Measurements from ENCODE around the gene DLST. TPM values are rescaled to one million over a fixed set of nuclear protein-coding genes. Genes with fewer than 3 reads are reported as not detected.

The DLST gene
- total RNA-seq, 1 donor from 2014 or later, result 52.2 TPM

DNA sequence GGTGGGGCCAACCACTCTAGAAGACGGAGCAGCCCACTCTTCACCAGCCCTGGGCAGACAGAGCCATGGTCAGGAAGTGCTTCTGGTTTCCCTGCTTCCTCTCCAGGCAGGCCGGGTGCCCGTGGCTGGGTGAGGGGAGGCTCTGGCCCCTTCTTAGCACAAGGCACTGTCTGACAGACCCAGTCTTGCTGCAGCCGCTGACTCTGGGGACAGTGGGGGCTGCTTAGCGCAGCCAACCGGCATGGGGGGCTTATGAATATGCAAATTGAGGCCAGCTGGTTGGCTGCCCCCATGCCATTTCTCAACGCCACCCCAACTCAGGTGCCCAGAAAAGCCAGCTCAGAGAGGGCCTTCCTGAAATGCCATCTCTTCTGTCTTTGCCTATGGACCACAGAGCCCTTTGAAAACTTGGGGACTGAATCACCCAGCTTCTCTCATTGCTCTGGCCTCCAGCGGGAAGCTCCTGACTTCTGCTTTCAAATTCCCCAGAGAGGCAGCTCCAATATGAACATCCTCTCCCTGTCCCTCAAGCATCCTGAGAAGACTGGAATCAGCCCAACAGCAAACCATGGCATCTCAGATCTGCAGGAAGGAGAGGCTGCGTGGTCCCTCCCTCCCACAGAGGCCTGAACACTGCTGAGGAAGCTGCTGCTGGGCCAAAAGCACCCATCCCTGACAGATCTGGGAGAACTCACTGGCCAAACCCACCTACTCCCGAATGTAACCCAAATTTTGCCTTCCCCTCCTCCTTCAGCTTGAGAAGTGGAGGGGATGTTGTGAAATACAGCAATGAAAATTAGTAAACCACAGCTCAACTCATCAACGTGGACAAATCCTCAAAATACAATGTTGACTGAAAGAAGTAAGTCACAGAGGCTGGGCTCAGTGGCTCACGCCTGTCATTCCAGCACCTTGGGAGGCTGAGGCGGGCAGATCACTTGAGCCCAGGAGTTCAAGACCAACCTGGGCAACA, 5.5 kb upstream of the DLST start, which contains the start of gene PROX2:
TSS of gene PROX2 (minus strand) at position 205 of the 973 bp plus-strand sequence. CDS start 12,311 bp downstream, outside the sequence.
- H3K27me3 ChIP-seq, result no peaks in the 10 kb centered on the region
- Mint-ChIP-seq H3K4me1 (peaks cover 17% of the 10 kb centered on the region), H3K36me3 (no peaks in the 10 kb centered on the region), H3K4me3 (no peak within 1 kb of the TSS), H3K27ac (no peak within 1 kb of the TSS), H3K27me3 (ENCODE audit: insufficient read depth, low read depth) (no peaks in the 10 kb centered on the region), H3K9me3 (no peaks in the 10 kb centered on the region)
- H3K4me2 ChIP-seq, result no peak within 1 kb of the TSS
- H3K9ac ChIP-seq, result no peak within 1 kb of the TSS
- no peak within 1 kb of the TSS for H3K4me3 ChIP-seq
- no peak within 1 kb of the TSS for H3K27ac ChIP-seq
- no peaks in the 10 kb centered on the region for H3F3A ChIP-seq (ENCODE audit: low read depth)
- H4K20me1 ChIP-seq (ENCODE audit: low read depth), result no peaks in the 10 kb centered on the region
- peaks cover 5% of the 10 kb centered on the region for H3K4me1 ChIP-seq
- H3K9me3 ChIP-seq (ENCODE audit: low read depth), result no peaks in the 10 kb centered on the region
- DNase-seq (ENCODE audit: low spot score), result peak; percentile 12
- peak within 1 kb of the TSS; percentile 79 for H2AFZ ChIP-seq (replicated peaks)
- H3K36me3 ChIP-seq, result no peaks in the 10 kb centered on the region
- no peaks in the 10 kb centered on the region for H3K79me2 ChIP-seq (ENCODE audit: low read depth)
- no peak for TF ChIP-seq CTCF (IDR thresholded peaks at IDR 0.05)
- TF ChIP-seq EZH2phosphoT487 (IDR thresholded peaks at IDR 0.05), result no peak
- no peak for TF ChIP-seq EZH2 (IDR thresholded peaks at IDR 0.05)

DNA sequence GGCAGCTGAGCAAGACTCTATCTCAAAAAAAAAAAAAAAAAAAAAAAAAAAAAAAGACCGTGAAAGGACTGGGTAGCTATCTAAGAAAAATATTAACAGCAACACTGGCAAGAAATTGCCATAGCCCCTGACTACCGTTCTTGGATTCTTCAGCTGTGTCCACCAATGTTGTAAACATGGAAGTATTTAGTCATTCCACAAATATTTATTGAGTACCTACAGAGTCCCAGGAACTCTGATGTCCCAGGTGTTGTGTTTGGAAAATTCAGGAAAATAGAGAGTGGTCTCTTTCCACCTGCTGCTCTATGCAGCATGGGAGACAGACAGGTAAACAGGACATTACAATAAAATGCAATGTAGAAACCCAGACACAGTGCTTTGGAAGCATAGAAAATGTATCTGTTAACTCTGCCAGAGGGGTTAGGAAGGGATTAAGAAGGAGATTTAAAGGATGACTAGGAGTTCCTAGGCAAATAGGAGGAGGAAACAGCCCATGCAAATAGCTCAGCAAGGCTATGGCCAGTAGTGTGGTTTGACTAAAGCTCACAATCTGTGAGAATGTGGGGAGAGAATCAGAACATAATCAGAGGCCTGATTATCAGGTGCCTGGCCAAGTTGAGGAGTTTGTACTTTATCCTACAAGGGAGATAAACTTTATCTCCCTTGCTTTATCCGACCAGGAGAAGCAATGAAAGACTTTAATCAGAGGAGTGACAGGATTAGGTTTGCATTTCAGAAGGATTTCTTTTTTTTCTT, 2.1 kb upstream of the DLST start:
- H3K27ac Mint-ChIP-seq, result no peak overlapping the region
- no peak for TF ChIP-seq EZH2phosphoT487 (IDR thresholded peaks at IDR 0.05)
- TF ChIP-seq CTCF (IDR thresholded peaks at IDR 0.05), result no peak
- no peak for TF ChIP-seq EZH2 (IDR thresholded peaks at IDR 0.05)

DNA sequence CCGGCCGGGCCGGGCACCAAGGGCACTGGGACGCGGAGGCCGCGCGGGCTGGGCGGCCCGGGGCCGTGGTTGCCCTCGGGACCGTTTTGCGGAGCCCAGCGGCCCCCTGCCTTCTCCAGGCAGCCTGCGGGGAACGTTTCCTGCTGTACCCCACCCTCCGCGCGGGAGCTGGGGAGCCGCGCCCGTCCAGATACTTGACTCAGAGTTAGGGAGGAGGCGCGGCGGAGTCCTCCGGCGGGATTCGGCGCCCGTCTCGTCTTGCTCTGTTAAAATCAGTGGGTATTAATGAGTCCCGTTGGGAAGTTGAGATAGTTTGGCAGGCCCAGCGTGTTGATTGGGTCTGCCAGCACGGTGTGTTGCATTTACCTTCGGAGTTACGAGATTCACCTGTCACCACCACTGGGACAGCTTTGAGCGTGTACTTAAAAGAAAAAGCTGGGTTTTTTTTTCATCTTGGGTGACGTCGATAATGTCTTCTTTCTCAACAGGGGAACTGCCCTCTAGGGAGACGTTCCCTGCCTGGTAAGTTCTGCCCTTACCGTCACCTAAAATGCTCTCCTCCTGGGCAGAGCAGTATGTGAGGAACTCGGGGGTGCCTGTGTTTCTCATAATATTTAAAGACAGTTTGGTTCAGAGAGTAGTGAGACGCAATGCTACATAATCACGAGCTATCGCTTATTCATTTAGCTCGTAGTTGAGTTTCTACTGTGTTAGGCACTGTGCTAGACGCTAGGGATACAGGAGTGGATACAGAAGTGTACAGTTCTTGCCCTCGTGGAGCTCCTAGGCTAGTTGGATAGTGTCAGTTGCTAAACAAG, 596 bp downstream of the DLST start:
- peaks cover 30% of the 10 kb centered on the region for H3K4me1 ChIP-seq
- H4K20me1 ChIP-seq (ENCODE audit: low read depth), result peaks cover 54% of the 10 kb centered on the region
- TF ChIP-seq EZH2phosphoT487 (IDR thresholded peaks at IDR 0.05) (no peak), EZH2 (IDR thresholded peaks at IDR 0.05) (peak; percentile 50)
- peak overlapping the region; percentile 99 for H3K4me2 ChIP-seq
- H3K4me1 Mint-ChIP-seq, result peaks cover 44% of the 10 kb centered on the region
- peaks cover 56% of the 10 kb centered on the region for H3K79me2 ChIP-seq (ENCODE audit: low read depth)
- no peaks in the 10 kb centered on the region for H3K27me3 ChIP-seq
- H2AFZ ChIP-seq (replicated peaks), result peak overlapping the region; percentile 94
- H3K9me3 Mint-ChIP-seq, result no peaks in the 10 kb centered on the region
- H3K36me3 ChIP-seq, result no peaks in the 10 kb centered on the region
- peak overlapping the region; percentile 84 for H3K9ac ChIP-seq
- no peaks in the 10 kb centered on the region for H3K9me3 ChIP-seq (ENCODE audit: low read depth)
- peak; percentile 65 for DNase-seq (ENCODE audit: low spot score)
- H3K27me3 Mint-ChIP-seq (ENCODE audit: insufficient read depth, low read depth), result peaks cover 7% of the 10 kb centered on the region
- peak overlapping the region; percentile 98 for H3K4me3 Mint-ChIP-seq
- H3K27ac ChIP-seq, result no peak overlapping the region
- peaks cover 8% of the 10 kb centered on the region for H3K36me3 Mint-ChIP-seq
- peak overlapping the region; percentile 97 for H3K4me3 ChIP-seq
- H3F3A ChIP-seq (ENCODE audit: low read depth), result peaks cover 34% of the 10 kb centered on the region
- H3K27ac Mint-ChIP-seq, result peak overlapping the region; percentile 99

More for the DNA sequence above, 2.1 kb upstream of the DLST start:
- H3K4me3 Mint-ChIP-seq, result peak overlapping the region; percentile 16
- Histone ChIP-seq H3K36me3 (no peaks in the 10 kb centered on the region), H3K4me2 (no peak overlapping the region), H3K4me3 (no peak overlapping the region), H2AFZ (replicated peaks) (no peak overlapping the region), H3F3A (ENCODE audit: low read depth) (peaks cover 13% of the 10 kb centered on the region), H3K27me3 (no peaks in the 10 kb centered on the region), H3K79me2 (ENCODE audit: low read depth) (peaks cover 29% of the 10 kb centered on the region), H3K27ac (no peak overlapping the region), H3K9me3 (ENCODE audit: low read depth) (no peaks in the 10 kb centered on the region), H3K9ac (no peak overlapping the region), H4K20me1 (ENCODE audit: low read depth) (peaks cover 27% of the 10 kb centered on the region), H3K4me1 (peaks cover 14% of the 10 kb centered on the region)
- H3K36me3 Mint-ChIP-seq, result peaks cover 4% of the 10 kb centered on the region
- peaks cover 7% of the 10 kb centered on the region for H3K27me3 Mint-ChIP-seq (ENCODE audit: insufficient read depth, low read depth)
- H3K9me3 Mint-ChIP-seq, result no peaks in the 10 kb centered on the region
- DNase-seq (ENCODE audit: low spot score), result peak; percentile 10
- H3K4me1 Mint-ChIP-seq, result peaks cover 38% of the 10 kb centered on the region
